AG10803 (cell line): ENCODE data around the gene ATXN1L.

Source experiments
- DNase-seq: peaks from one replicate; pipeline ENCODE4 v3.0.0; 2010; ENCODE audit warnings: low read depth
- H3K4me3 ChIP-seq: 2 replicates; pipeline ENCODE4 v1.5.1; 2011; ENCODE audit warnings: mild to moderate bottlenecking, low read length, control low read depth
- CTCF ChIP-seq: conservative IDR thresholded peaks from 2 replicates; pipeline ENCODE4 v1.5.1; 2011; ENCODE audit warnings: mild to moderate bottlenecking, low read length, control low read depth, inconsistent platforms

The ATXN1L gene

DNA sequence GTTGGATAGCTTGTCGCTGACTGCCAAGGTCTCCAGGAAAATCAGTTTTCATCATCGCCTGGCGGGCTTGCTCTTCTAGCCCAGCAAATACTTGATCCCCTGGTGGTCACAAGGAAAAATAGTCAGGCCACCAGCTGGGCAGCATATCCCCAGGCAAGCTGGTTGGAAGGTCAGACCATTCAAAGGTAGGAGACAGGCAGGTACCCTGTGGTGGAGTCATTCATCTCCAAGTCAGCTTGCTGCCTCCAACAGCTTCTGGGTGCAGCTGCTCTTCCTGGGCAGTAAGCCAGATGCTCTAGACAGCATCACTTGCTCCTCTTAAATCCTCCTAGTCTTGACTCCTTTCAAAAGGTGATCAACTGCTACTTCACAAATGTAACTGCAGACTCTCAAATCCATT, 22.2 kb downstream of the ATXN1L start:
- no peak for DNase-seq
- TF ChIP-seq CTCF = no peak
- H3K4me3 ChIP-seq = no peak overlapping the region

GRCh38 chr16:71869089-71869488, 23.3 kb downstream of the ATXN1L start:
- TF ChIP-seq CTCF = no peak
- no peak for DNase-seq

DNA sequence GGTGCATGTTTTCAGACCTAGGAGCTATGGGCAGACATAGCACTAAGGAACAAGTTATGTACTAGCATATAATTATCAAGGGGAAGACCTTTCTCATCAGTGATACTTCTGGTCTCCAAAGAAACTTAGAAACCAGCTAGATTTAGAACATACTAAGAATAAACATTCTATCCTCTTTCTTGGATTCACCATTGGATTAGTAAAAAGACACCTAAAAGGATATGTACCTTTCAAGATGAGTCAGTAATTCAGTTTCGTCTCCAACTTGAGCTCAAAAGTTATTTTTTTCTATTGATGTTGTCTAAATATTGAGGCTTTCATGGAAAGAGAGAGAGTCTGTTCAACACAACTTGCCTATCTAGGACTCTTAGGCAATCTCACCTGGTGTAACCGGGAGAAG, 25.0 kb downstream of the ATXN1L start:
- H3K4me3 ChIP-seq = no peak overlapping the region
- no peak for DNase-seq
- no peak for TF ChIP-seq CTCF

More at GRCh38 chr16:71869089-71869488, 23.3 kb downstream of the ATXN1L start:
- no peak overlapping the region for H3K4me3 ChIP-seq

DNA sequence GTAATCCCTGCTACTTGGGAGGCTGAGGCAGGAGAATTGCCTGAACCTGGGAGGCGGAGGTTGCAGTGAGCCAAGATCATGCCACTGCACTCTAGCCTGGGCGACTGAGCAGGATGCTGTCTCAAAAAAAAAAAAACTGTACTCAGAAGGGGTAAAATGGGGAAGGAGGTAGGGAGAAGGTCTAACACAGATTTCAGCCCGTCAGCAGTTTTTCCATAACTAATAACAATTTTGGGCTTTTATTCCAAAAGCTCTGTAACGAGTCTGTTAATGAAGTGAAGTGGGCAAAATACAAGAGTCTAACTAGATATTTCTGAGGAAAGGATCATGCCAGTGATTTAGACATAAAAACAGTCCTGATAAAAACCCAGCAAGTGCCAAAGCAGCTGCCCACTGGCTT, 27.4 kb downstream of the ATXN1L start:
- no peak for TF ChIP-seq CTCF
- no peak overlapping the region for H3K4me3 ChIP-seq

GRCh38 chr16:71878911-71879310, 33.1 kb downstream of the ATXN1L start:
- DNase-seq = no peak
- TF ChIP-seq CTCF = no peak
- no peak overlapping the region for H3K4me3 ChIP-seq

More for the DNA sequence above, 27.4 kb downstream of the ATXN1L start:
- no peak for DNase-seq

DNA sequence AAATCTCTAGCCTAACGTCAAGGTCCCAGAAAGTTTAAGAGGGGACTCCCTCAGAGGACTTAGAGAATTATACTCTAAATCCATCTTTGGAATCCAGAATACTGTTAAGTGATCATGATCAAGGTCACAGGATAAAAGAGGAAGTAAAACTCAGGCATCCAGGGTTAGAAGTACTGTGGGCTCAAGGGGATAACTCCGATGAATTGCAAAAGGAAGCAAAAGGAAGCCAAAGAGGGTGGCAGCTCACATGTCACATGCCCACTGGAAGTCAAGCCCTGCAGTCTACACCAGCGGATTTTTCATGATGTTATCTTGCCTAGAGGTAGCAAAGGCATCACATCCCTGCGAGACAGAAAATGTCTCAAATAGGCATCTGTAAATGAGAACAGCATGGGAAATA, 34.4 kb downstream of the ATXN1L start:
- TF ChIP-seq CTCF = no peak
- no peak for DNase-seq
- no peak overlapping the region for H3K4me3 ChIP-seq

DNA sequence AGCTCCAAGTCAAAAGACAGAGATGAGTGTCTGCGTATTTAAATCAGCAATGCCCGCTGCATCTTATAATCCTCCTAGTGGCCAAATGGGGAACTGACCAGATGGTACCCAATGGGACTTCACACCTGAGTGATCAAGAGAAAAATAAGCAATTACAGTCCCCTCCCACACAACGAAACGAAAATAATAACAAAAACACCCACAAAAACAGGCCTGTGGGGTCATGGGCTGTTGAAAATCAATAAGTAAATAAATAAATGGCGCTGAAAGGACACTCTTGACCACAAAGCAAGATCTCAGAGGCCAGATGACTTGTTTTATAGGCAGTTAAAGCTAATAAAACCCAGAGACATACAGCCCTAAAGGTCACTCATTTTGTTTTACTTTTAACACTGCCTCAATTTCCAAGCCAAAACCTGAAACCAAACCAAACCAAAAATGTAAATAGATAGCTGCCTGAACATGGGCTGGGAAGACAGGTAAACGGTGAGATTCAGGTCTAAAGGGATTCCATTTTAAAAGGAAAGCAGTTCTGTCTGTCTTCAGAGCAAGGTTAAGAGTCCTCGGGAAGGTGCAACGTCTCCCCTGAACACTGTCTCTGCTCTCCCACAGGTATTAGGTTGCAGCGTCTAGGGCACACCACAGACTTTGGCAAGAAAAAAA, 36.9 kb downstream of the ATXN1L start:
- TF ChIP-seq CTCF = peak; percentile 94
- peak overlapping the region; percentile 80 for H3K4me3 ChIP-seq
- peak; percentile 73 for DNase-seq
